ENCODE results near the gene KPNA4. TPM values are rescaled to one million over a fixed set of nuclear protein-coding genes. Genes with fewer than 3 reads are reported as not detected.
A peak's percentile ranks its signal among the peaks of the same experiment; 100 is the strongest.

Gene KPNA4

DNA sequence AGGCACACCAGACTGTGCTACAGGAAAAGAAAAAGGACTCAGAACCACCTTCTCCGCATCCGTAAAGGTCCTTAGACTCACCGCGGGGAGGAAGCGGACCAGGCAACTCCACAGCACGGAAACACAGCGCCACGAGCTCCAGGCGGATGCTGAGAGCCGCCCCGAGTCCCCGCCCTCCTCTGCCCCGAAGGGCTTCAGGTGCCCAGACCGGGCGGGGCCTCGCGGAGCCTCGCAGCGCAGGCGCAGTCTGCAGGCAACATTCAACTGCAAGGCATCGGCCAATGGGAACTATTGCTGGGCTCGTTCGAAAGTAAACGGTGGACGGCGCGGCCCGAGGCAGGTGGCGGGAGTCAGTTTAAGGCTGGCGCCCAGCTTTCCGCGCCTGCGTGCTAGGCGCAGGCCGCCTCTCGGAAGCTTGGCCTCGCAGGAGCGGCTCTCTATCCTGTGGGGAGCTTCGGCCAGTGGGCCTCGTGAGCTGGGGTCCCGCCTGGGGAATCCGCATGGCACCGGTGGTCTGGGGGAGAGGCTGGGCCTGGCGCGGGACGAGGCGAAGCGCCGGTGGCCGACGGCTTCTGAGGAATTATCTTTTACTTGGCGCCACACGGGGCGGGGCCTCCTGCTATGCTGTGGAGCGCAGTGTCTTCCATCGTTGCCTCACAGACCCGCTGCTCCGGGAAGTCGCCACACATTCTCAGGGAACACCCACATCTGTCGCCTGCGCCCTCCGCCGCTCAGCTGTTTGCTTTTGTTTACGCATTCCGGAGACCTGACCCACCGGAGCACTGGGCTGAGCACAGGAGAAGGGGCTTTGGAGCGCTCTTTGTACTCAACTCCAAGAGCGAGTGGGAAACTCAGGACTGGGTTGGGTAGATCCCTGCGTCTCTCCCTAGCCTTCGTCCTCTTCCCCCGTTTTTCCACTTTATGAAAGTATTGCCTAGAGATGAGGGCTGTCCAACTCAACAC lies 115.5 kb downstream of the KPNA4 start, which contains the start of gene TRIM59:
TRIM59 (minus strand) TSS at position 151 of the 963 bp plus-strand sequence. CDS start 10,603 bp downstream, outside the sequence.
- H3K27me3 ChIP-seq (ENCODE audit: control insufficient read depth, insufficient read depth, low read length), result no peaks in the 10 kb centered on the region
- H3K4me3 ChIP-seq (ENCODE audit: low read length), result peak within 1 kb of the TSS; percentile 81
- H3K9me3 ChIP-seq (replicated peaks; ENCODE audit: low read length), result no peaks in the 10 kb centered on the region
- H3K4me1 ChIP-seq (ENCODE audit: control insufficient read depth, insufficient read depth, low read length), result peaks cover 35% of the 10 kb centered on the region
- peaks cover 12% of the 10 kb centered on the region for H3K36me3 ChIP-seq (ENCODE audit: insufficient read depth, low read length)
- peak within 1 kb of the TSS; percentile 81 for H3K9ac ChIP-seq (ENCODE audit: low read depth, low read length)
- peak within 1 kb of the TSS; percentile 82 for H3K4me2 ChIP-seq (ENCODE audit: low read length)

GRCh38 chr3:160448845-160449635 lies 116.3 kb downstream of the KPNA4 start:
- H3K9ac ChIP-seq (ENCODE audit: low read depth, low read length), result peak overlapping the region; percentile 81
- H3K4me1 ChIP-seq (ENCODE audit: control insufficient read depth, insufficient read depth, low read length), result peaks cover 35% of the 10 kb centered on the region
- H3K27me3 ChIP-seq (ENCODE audit: control insufficient read depth, insufficient read depth, low read length), result no peaks in the 10 kb centered on the region
- peaks cover 18% of the 10 kb centered on the region for H3K36me3 ChIP-seq (ENCODE audit: insufficient read depth, low read length)
- peak overlapping the region; percentile 82 for H3K4me2 ChIP-seq (ENCODE audit: low read length)
- H3K4me3 ChIP-seq (ENCODE audit: low read length), result peak overlapping the region; percentile 81
- no peaks in the 10 kb centered on the region for H3K9me3 ChIP-seq (replicated peaks; ENCODE audit: low read length)

DNA sequence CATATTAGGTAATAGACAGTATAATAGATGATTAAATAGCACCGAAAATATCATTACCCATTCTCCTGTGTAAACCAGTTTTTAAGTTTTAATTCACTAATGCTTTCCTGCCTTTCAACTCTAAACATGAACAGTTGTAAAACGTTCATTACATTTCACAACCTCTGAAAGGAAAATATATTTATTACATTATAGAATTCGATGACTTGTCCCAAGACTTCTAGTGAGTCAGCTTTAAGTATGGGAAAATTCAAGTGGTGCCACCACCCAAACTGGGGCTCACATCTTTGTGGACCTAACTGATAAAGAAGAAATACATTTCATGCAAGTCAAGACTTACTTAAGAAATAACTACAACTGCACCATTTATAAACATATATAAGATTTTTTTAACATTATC lies 117.8 kb downstream of the KPNA4 start:
- Histone ChIP-seq H3K9ac (ENCODE audit: low read depth, low read length) (peak overlapping the region; percentile 81), H3K9me3 (replicated peaks; ENCODE audit: low read length) (no peaks in the 10 kb centered on the region), H3K27me3 (ENCODE audit: control insufficient read depth, insufficient read depth, low read length) (no peaks in the 10 kb centered on the region), H3K4me2 (ENCODE audit: low read length) (peak overlapping the region; percentile 82), H3K4me1 (ENCODE audit: control insufficient read depth, insufficient read depth, low read length) (peaks cover 35% of the 10 kb centered on the region), H3K36me3 (ENCODE audit: insufficient read depth, low read length) (peaks cover 18% of the 10 kb centered on the region), H3K4me3 (ENCODE audit: low read length) (peak overlapping the region; percentile 81)

DNA sequence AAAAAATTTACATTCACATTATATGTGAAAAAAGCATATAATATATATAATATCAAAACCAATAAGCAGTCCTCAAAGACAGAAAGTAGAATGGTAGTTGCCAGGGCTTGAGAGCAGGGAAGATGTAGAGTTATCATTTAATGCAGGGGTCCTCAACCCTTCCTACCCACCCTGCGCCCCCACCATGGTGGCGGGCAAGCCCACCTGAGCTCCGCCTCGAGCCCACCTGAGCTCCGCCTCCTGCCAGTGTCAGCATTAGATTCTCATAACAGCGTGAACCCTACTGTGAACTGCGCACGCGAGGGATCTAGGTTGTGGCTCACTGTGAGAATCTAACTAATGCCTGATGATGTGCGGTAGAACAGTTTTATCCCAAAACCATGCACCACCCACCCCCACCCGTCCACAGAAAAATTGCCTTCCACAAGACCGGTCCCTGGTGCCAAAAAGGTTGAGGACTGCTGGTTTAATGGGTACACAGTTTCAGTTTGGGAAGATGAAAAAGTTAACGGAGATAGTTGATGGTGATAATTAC lies 118.8 kb downstream of the KPNA4 start:
- no peak overlapping the region for H3K4me3 ChIP-seq (ENCODE audit: low read length)
- no peak overlapping the region for H3K9ac ChIP-seq (ENCODE audit: low read depth, low read length)
- H3K4me1 ChIP-seq (ENCODE audit: control insufficient read depth, insufficient read depth, low read length), result peaks cover 37% of the 10 kb centered on the region

GRCh38 chr3:160445854-160446253 lies 119.5 kb downstream of the KPNA4 start:
- Histone ChIP-seq H3K27me3 (ENCODE audit: control insufficient read depth, insufficient read depth, low read length) (no peaks in the 10 kb centered on the region), H3K36me3 (ENCODE audit: insufficient read depth, low read length) (peaks cover 18% of the 10 kb centered on the region), H3K4me1 (ENCODE audit: control insufficient read depth, insufficient read depth, low read length) (peaks cover 31% of the 10 kb centered on the region), H3K4me3 (ENCODE audit: low read length) (no peak overlapping the region), H3K9ac (ENCODE audit: low read depth, low read length) (no peak overlapping the region), H3K4me2 (ENCODE audit: low read length) (no peak overlapping the region), H3K9me3 (replicated peaks; ENCODE audit: low read length) (no peaks in the 10 kb centered on the region)

More for the DNA sequence above, 118.8 kb downstream of the KPNA4 start:
- no peaks in the 10 kb centered on the region for H3K9me3 ChIP-seq (replicated peaks; ENCODE audit: low read length)
- peaks cover 18% of the 10 kb centered on the region for H3K36me3 ChIP-seq (ENCODE audit: insufficient read depth, low read length)
- H3K4me2 ChIP-seq (ENCODE audit: low read length), result peak overlapping the region; percentile 82
- H3K27me3 ChIP-seq (ENCODE audit: control insufficient read depth, insufficient read depth, low read length), result no peaks in the 10 kb centered on the region

Small RNAs within 50 kb of the gene (small RNA-seq; reads per million reads assigned to genes)
- not detected for gene RNU7-136P

All from skeletal muscle satellite cell (primary cell).